Measurements from ENCODE around the gene RFNG.

- TF ChIP-seq CTCF (IDR thresholded peaks at IDR 0.05) (no peak), POLR2AphosphoS5 (IDR thresholded peaks at IDR 0.05) (no peak)
Observed at GRCh38 chr17:82092628-82092994, 41.0 kb upstream of the RFNG start.
